IPS-18a (cell line): Measurements from ENCODE around the gene FAM168A.

Experiments
- H3K27ac ChIP-seq: one replicate; pipeline ENCODE4 v1.5.1; 2013; ENCODE audit warnings: low read length
- H3K27me3 ChIP-seq: one replicate; pipeline ENCODE4 v1.6.1; 2013; ENCODE audit warnings: mild to moderate bottlenecking, low read length; ENCODE audit not compliant: control insufficient read depth, insufficient read depth
- H3K36me3 ChIP-seq: one replicate; pipeline ENCODE4 v1.6.1; 2013; ENCODE audit warnings: low read depth, low read length; ENCODE audit not compliant: control insufficient read depth
- H3K4me1 ChIP-seq: one replicate; pipeline ENCODE4 v1.6.1; 2013; ENCODE audit warnings: low read depth, low read length; ENCODE audit not compliant: control insufficient read depth
- H3K4me3 ChIP-seq: one replicate; pipeline ENCODE4 v1.5.1; 2013; ENCODE audit warnings: low read length
- H3K9ac ChIP-seq: one replicate; pipeline ENCODE4 v1.6.1; 2013; ENCODE audit warnings: mild to moderate bottlenecking, low read length, moderate library complexity
- H3K9me3 ChIP-seq: one replicate; pipeline ENCODE4 v1.6.1; 2013; ENCODE audit warnings: low read depth, low read length; ENCODE audit not compliant: control insufficient read depth

Gene FAM168A

GRCh38 chr11:73350908-73351636, 246.8 kb downstream of the FAM168A start:
- H3K36me3 ChIP-seq = no peaks in the 10 kb centered on the region
- no peak overlapping the region for H3K4me3 ChIP-seq
- peaks cover 2% of the 10 kb centered on the region for H3K4me1 ChIP-seq
- no peaks in the 10 kb centered on the region for H3K9me3 ChIP-seq
- no peak overlapping the region for H3K9ac ChIP-seq
- no peaks in the 10 kb centered on the region for H3K27me3 ChIP-seq
- no peak overlapping the region for H3K27ac ChIP-seq
